Peyer's patch (tissue), 4 donors: Measurements from ENCODE around the gene GAS1. TPM values are rescaled to one million over a fixed set of nuclear protein-coding genes. Genes with fewer than 3 reads are reported as not detected.

ENCODE experiments used
- DNase-seq, 3 donors: peaks; one replicate each; pipeline ENCODE4 v3.0.0-alpha.2; 2017 to 2019
- H3K27ac ChIP-seq, 4 donors: fragments of 200-600 bp; sonication (generic); one replicate each; pipeline ENCODE4 v1.5.1; 2016 to 2019
- H3K27me3 ChIP-seq, 2 donors: fragments of 200-600 bp; sonication (generic); one replicate each; pipeline ENCODE4 v1.5.1; 2019
- H3K36me3 ChIP-seq, 3 donors: fragments of 200-600 bp; sonication (generic); one replicate each; pipeline ENCODE4 v1.5.1; 2016 to 2019
- H3K4me1 ChIP-seq, 4 donors: fragments of 200-600 bp; sonication (generic); one replicate each; pipeline ENCODE4 v1.5.1; 2016 to 2019
- H3K4me3 ChIP-seq, 4 donors: fragments of 200-600 bp; sonication (generic); 1 replicate in 3 of 4; 2 replicates in 1 of 4; pipeline ENCODE4 v1.5.1; 2016 to 2019; ENCODE audit warnings: mild to moderate bottlenecking in 1 of 4
- H3K9me3 ChIP-seq, 4 donors: fragments of 200-600 bp; sonication (generic); one replicate each; pipeline ENCODE4 v1.5.1; 2016 to 2019; ENCODE audit warnings: mild to moderate bottlenecking in 1 of 4
- POLR2A ChIP-seq, 2 donors: fragments of 450-650 bp; IDR thresholded peaks; one replicate each; pipeline ENCODE4 v1.5.1; 2017; ENCODE audit warnings: antibody characterized with exemption in 2 of 2, mild to moderate bottlenecking in 2 of 2, moderate library complexity in 2 of 2
- total RNA-seq, 4 donors: library from RNA; depleted of rRNA; stranded (reverse); fragments of >200 nt; gene quantifications; one replicate each; pipeline ENCODE4 v1.1.0, GENCODE V29; 2016
- TF ChIP-seq, protein P1 (sequence below), 6 experiments: fragments of 450-650 bp in 4 of 6; fragments of 200-600 bp in 2 of 6; sonication (generic) in 1 of 6; IDR thresholded peaks; one replicate each; pipeline ENCODE4 v1.5.1; 2017 to 2019; ENCODE audit warnings: antibody characterized with exemption in 6 of 6, mild to moderate bottlenecking in 3 of 6, moderate library complexity in 1 of 6

GAS1 gene
- total RNA-seq, 4 donors from 2014 or later: 2.3 to 22.1 (median 9.8) TPM

DNA sequence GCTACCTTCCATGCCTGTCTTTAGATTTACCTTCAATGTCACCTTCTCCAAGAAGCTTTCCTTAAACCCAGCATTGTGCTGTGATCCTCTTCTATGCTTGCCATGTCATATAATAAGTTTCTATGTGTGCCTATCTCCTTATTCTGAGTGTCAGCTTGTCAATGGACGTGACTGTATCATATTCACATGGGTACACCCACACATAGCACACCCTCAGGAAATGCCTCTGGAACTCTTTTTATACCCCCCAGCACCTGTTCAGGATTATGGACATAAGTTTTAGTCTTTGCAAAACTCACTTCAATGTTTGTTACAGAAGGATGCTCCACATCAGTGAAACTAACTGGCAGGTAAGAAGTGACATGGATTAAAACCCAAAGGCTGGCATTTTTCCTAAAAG, 7.4 kb downstream of the GAS1 start:
- Histone ChIP-seq H3K9me3 (no peaks in the 10 kb centered on the region), H3K4me1 (no peaks in the 10 kb centered on the region), H3K27me3 (peaks cover 0 to 5% of the 10 kb centered on the region in 2 donors), H3K36me3 (no peaks in the 10 kb centered on the region), H3K27ac (no peak overlapping the region), H3K4me3 (no peak overlapping the region)
- TF ChIP-seq POLR2A (IDR thresholded peaks at IDR 0.05): no peak
- TF ChIP-seq, protein P1, sequence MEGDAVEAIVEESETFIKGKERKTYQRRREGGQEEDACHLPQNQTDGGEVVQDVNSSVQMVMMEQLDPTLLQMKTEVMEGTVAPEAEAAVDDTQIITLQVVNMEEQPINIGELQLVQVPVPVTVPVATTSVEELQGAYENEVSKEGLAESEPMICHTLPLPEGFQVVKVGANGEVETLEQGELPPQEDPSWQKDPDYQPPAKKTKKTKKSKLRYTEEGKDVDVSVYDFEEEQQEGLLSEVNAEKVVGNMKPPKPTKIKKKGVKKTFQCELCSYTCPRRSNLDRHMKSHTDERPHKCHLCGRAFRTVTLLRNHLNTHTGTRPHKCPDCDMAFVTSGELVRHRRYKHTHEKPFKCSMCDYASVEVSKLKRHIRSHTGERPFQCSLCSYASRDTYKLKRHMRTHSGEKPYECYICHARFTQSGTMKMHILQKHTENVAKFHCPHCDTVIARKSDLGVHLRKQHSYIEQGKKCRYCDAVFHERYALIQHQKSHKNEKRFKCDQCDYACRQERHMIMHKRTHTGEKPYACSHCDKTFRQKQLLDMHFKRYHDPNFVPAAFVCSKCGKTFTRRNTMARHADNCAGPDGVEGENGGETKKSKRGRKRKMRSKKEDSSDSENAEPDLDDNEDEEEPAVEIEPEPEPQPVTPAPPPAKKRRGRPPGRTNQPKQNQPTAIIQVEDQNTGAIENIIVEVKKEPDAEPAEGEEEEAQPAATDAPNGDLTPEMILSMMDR (IDR thresholded peaks at IDR 0.05): no peak
- DNase-seq: no peak

DNA sequence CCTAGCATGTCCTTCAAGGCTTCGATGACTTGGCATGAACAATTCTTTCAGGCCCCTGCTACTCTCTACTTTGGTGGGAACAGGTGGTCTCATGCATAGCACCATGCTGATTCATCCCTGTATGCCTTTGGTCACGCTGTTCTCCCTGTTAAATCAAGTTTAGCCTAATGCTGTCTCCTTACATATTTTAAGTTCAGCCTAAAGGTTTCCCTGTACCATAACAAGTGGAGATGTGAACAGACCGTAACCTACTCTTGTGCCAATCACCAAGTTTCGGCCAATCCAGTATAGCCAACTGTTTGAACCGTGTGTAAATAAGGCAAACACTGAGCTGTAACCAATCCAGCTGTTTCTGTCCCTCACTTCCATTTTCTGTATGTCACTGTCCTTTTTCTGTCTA, 8.0 kb downstream of the GAS1 start:
- H3K27ac ChIP-seq: no peak overlapping the region
- H3K27me3 ChIP-seq: peaks cover 0 to 5% of the 10 kb centered on the region in 2 donors
- DNase-seq: no peak
- no peaks in the 10 kb centered on the region for H3K4me1 ChIP-seq
- no peaks in the 10 kb centered on the region for H3K9me3 ChIP-seq
- no peak overlapping the region for H3K4me3 ChIP-seq
- no peaks in the 10 kb centered on the region for H3K36me3 ChIP-seq
- TF ChIP-seq, protein P1 (IDR thresholded peaks at IDR 0.05): no peak
- TF ChIP-seq POLR2A (IDR thresholded peaks at IDR 0.05): no peak

- H3K4me1 ChIP-seq: no peaks in the 10 kb centered on the region
- H3K4me3 ChIP-seq: no peak overlapping the region
- H3K9me3 ChIP-seq: no peaks in the 10 kb centered on the region
- H3K36me3 ChIP-seq: no peaks in the 10 kb centered on the region
- no peak for DNase-seq
- H3K27me3 ChIP-seq: peaks cover 0 to 3% of the 10 kb centered on the region in 2 donors
- TF ChIP-seq POLR2A (IDR thresholded peaks at IDR 0.05): no peak
- H3K27ac ChIP-seq: no peak overlapping the region
These were observed 8.5 kb downstream of the GAS1 start for GRCh38 chr9:86938780-86939179.

DNA sequence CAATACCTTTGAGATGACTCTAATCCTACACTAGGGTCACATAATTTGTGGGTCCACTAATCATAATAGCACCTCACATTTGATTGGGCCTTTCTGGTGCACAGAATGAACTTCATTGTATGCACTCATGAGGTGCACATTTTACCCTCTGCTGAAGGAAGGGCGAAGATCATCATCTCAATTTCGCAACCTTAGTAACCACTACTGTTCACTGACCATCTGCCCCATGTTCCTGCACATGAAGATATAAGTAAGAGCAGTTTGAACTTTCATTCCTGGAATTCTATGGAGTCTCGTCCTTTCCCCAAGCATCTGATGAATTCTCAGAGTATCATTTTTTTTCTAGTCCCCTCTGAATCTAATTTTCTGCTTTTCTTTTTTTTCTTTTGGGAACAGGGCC, 21.2 kb downstream of the GAS1 start:
- no peak for TF ChIP-seq POLR2A (IDR thresholded peaks at IDR 0.05)
- TF ChIP-seq, protein P1 (IDR thresholded peaks at IDR 0.05): no peak
- H3K27ac ChIP-seq: no peak overlapping the region
- no peaks in the 10 kb centered on the region for H3K27me3 ChIP-seq
- H3K4me1 ChIP-seq: no peaks in the 10 kb centered on the region
- H3K36me3 ChIP-seq: no peaks in the 10 kb centered on the region
- no peak for DNase-seq
- no peak overlapping the region for H3K4me3 ChIP-seq
- no peaks in the 10 kb centered on the region for H3K9me3 ChIP-seq

- no peak for DNase-seq
- Histone ChIP-seq H3K9me3 (no peaks in the 10 kb centered on the region), H3K4me3 (no peak overlapping the region), H3K36me3 (no peaks in the 10 kb centered on the region), H3K4me1 (no peaks in the 10 kb centered on the region), H3K27ac (no peak overlapping the region), H3K27me3 (no peaks in the 10 kb centered on the region)
- TF ChIP-seq, protein P1 (IDR thresholded peaks at IDR 0.05): no peak
- no peak for TF ChIP-seq POLR2A (IDR thresholded peaks at IDR 0.05)
These were observed 21.6 kb downstream of the GAS1 start for GRCh38 chr9:86925686-86926085.

GRCh38 chr9:86924206-86924605, 23.1 kb downstream of the GAS1 start:
- no peak overlapping the region for H3K4me3 ChIP-seq
- no peak for DNase-seq
- no peaks in the 10 kb centered on the region for H3K9me3 ChIP-seq
- no peaks in the 10 kb centered on the region for H3K4me1 ChIP-seq
- H3K27me3 ChIP-seq: no peaks in the 10 kb centered on the region
- no peaks in the 10 kb centered on the region for H3K36me3 ChIP-seq
- H3K27ac ChIP-seq: no peak overlapping the region
- TF ChIP-seq POLR2A (IDR thresholded peaks at IDR 0.05): no peak
- TF ChIP-seq, protein P1 (IDR thresholded peaks at IDR 0.05): no peak
